ENCODE results near the gene CD28.
"Not testable (repeated sequence)": the region's sequence is repeated elsewhere in the genome, so short reads cannot be mapped to it uniquely, and the experiment has no call there.

DNA sequence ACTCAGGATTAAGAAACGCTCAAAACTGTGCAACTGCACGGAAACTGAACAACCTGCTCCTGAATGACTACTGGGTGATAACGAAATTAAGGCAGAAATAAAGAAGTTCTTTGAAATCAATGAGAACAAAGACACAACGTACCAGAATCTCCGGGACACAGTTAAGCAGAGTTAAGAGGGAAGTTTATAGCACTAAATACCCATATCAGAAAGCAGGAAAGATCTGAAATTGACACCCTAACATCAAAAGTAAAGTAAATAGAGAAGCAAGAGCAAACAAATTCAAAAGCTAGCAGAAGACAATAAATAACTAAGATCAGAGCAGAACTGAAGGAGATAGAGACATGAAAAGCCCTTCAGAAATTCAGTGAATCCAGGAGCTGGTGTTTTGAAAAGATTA is 8.0 kb upstream of the CD28 start:
- TF ChIP-seq, protein P1, sequence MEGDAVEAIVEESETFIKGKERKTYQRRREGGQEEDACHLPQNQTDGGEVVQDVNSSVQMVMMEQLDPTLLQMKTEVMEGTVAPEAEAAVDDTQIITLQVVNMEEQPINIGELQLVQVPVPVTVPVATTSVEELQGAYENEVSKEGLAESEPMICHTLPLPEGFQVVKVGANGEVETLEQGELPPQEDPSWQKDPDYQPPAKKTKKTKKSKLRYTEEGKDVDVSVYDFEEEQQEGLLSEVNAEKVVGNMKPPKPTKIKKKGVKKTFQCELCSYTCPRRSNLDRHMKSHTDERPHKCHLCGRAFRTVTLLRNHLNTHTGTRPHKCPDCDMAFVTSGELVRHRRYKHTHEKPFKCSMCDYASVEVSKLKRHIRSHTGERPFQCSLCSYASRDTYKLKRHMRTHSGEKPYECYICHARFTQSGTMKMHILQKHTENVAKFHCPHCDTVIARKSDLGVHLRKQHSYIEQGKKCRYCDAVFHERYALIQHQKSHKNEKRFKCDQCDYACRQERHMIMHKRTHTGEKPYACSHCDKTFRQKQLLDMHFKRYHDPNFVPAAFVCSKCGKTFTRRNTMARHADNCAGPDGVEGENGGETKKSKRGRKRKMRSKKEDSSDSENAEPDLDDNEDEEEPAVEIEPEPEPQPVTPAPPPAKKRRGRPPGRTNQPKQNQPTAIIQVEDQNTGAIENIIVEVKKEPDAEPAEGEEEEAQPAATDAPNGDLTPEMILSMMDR (IDR thresholded peaks at IDR 0.05; ENCODE audit: extremely low read depth in 1 of 2, insufficient read depth in 1 of 2, low read depth in 1 of 2, low read length in 2 of 2) = not testable (repeated sequence)
- TF ChIP-seq, protein P2, sequence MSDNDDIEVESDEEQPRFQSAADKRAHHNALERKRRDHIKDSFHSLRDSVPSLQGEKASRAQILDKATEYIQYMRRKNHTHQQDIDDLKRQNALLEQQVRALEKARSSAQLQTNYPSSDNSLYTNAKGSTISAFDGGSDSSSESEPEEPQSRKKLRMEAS (IDR thresholded peaks at IDR 0.05; ENCODE audit: insufficient read depth, insufficient read length) = not testable (repeated sequence)
- not testable (repeated sequence) for TF ChIP-seq POLR2A (IDR thresholded peaks at IDR 0.05; ENCODE audit: low read depth, low read length); JUN (IDR thresholded peaks at IDR 0.05; ENCODE audit: borderline replicate concordance, insufficient read depth, insufficient read length, low read depth); MYC (IDR thresholded peaks at IDR 0.05; ENCODE audit: low read depth, low read length)
